HG02571 (cell line): ENCODE data around the gene GREM2.

Experiments
- ATAC-seq: cut with Tn5 transposase; IDR thresholded peaks from one replicate; pipeline ENCODE4 v1.9.1; 2021; ENCODE audit warnings: mild to moderate bottlenecking, moderate library complexity; ENCODE audit not compliant: unreplicated experiment

GREM2 gene

DNA sequence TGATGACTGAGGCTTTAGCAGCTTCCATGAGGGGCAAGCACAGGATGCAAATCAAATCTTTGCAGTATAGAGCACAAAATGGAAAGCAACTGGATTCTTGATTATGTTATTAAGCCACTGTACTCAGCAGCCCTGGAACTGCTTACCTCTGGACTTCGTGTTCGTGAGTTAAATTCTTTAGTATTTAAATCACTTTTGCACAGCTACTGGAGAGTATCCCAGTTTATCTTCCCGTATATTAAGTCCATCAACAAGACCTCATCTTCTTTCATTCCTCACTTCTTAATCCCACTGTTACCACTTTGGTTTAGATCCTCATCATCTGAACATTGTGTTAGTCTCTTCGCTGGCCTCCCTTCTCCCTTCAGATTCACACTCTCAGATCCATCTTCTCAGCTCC is 108.9 kb downstream of the GREM2 start:
- ATAC-seq = no peak

DNA sequence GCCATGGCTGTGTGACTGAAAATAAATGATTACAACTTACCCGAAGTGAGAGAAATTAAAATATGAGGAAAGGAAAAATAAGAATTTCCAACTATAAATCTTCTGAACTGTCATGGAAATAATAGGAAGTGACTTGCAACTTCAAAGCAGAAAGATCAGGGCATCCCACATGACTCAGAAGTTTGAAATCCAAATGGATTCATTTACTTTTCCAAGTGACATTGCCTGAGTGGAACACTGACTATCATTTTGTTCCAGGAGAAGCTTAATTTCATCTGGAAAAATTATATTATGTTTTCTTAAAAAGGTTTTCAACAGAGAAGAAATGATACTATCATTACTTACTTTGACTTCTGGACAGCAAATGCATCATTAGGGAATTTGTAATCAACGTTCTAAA is 110.8 kb downstream of the GREM2 start:
- no peak for ATAC-seq

DNA sequence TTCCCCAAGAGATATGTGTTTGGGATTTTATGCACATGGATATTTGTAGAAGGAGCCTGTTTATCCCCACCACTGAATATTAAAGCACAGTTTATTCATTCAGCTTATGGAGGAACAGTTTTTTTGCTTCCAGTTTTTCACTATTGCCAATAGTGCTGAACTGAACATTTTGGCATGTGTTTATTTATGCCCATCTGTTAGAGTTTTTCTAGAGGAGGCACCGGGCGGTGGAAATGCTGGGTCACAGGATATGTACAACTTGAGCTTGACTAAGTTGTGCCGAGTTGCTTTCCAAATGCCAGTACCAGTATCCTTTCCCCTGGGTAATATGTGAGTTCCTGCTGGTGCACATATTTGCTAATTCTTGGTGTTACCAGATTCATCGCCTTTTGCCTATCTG is 111.3 kb downstream of the GREM2 start:
- ATAC-seq = no peak

DNA sequence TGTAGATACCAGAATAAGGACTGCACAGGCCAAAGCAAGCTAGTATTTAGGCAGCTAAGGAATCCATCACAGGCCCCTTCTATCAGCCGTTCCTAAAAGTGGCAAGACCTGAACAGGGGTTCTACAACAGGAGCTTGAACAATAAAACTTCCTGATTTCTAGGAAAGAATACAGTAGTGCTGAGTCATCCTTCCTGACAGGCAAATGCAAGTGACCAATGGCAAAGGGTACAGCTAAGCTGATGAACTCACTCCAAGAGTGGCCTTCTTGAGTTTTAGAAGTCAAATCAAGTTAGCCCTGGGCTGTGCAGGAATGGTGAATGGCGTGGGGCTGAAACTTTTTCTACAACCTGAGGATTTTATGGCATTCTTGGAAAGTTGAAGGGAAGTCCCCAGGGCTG is 112.9 kb downstream of the GREM2 start:
- ATAC-seq = no peak

DNA sequence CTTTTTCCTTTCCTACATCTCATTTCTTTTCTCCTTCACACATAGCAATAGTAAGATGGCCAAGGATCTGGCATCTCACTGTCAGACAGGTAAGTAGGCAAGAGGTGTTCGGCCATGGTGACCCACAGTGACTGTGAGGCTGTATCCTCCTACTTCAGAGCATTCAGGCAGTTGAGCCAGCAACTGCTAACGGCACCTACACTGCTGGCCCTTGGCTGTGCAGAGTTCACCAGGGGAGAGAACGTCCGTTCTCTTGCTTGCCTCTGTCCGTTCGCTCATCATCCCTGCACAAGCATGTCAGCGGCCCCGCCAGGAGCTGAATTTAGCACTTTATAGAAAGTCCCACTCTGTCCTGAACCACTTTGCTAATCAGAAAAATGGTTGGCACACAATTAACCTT is 113.6 kb downstream of the GREM2 start:
- ATAC-seq = no peak

DNA sequence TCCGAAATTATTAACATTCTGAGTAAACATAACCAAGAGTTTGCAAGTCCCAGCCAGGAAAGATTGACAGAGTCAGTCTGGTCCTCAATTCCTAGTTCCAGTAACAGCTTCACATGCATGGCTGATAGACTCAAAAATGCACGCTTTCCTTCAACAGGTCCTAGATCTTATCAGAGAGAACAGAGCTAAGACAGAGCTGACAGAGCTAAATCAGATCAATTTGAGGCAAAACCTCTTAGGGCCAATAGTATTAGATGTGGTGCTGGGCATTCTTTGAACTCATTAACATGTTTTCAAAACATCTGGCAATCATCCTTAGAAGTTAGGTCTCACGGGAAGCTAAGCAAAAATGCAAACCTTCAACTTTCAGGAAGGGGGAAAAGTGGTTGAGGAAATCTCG is 114.0 kb downstream of the GREM2 start:
- no peak for ATAC-seq

DNA sequence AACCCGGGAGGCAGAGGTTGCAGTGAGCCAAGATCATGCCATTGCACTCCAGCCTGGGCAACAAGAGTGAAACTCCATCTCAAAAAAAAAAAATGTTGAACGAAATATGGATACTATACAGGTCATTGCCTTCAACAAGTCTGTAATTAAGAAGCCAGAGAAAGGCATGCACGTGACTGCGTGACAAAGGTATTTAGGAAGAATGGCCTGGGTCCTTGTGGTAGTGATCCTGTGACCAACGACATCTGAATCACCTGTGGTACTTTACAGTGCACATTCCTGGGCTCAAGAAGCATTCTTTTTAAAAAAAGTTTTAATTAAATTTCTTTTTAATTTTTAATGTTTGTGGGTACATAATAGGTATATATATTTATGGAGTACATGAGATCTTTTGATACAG is 115.0 kb downstream of the GREM2 start:
- ATAC-seq = no peak

DNA sequence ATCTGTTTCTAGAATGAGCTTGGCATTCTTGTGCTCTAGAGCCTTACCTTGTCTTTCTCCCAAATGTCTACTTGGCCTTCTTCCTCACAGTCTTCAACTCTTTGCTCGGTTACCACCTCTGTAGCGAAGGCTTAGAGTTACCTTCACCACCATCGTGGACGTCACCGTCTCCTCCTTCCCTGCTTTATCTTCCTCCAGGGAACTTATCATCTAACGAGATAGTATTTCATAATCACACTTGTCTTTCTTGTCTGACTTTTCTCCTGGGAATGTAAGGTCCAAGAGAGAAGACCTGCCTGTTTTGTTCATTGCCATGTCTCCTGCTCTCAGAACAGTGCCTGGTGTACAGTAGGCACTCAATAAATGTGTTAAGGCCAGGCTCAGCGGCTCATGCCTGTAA is 115.6 kb downstream of the GREM2 start:
- no peak for ATAC-seq

DNA sequence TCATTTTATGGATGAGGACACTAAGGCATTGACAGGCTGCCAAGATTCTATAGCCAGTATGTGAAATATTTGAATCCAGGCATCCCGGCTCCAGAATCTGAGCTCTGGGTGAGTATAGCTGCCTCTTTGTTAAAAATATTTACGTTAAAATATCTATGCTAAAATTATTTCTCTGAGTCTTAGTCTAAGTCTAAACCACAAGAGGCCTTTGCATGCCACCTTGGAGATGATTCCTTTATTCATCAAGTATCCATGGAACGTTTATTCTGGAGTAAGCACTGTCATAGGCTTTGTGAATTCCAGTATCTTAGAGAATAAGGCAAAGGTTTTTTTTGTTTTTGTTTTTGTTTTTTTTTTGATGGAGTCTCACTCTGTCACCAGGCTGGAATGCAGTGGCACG is 116.4 kb downstream of the GREM2 start:
- no peak for ATAC-seq

DNA sequence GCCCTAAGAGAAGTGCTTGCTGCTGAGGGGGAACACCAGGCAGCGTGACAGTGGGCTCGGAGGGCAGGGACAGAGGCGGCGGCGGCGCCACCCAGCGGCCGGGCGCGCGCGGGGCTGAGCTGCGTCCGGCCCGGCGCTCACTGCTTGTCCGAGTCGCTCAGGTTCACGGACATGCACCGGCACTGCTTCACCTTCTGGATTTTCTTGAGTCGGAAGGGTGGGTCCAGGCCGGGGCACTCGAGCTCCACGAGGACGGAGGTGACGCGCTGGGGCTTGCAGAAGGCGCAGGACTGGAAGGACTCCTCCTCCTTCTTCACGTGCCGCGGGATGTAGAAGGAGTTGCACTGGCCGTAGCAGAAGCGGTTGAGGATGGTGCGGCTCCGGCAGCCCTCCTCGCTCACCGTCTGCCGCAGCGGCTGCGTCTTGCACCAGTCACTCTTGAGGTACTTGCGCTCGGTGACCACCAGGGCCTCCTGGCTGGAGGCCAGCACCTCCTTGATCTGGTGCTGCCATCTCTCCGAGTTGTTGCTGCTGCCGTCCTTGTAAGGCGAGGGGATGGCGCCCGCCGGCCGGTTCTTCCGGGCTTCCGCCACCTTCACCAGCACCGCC is 119.0 kb downstream of the GREM2 start:
- no peak for ATAC-seq

DNA sequence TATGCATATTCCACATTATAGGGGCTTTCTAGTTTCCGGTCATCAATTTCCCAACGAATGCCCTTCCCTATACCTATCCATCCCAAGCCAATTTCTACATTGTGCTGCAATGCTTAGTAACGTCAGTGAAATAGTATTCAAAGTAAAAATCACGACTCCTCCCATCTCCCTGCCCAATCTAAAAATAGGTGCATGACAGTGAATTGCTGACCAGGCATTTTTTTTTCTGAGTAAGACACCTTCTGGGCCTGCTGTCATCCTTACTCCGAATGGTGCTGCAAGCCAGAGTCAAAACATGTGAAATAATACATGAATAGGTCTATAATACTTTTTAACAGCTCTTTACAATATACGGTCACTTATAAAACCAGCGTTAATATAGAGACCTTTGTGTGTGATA is 120.2 kb downstream of the GREM2 start:
- no peak for ATAC-seq

DNA sequence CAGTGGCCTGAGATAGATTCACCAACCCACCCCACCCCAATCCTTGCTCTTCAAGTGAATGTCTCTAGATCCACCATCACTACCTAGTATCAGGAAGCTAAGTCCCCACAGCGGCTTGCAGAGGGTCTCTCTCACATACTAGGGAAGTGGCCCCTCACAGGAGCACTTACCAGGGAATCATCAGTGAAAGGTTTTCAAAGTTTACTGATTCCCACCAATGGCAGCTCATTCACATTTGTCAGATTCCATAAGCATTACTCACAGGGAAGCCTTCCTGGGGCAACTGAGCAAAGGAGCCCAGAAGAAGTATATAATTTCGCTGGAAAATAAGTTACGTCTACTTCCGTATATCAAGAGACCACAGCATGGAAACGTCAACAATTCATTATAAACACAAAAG is 120.8 kb downstream of the GREM2 start:
- no peak for ATAC-seq

DNA sequence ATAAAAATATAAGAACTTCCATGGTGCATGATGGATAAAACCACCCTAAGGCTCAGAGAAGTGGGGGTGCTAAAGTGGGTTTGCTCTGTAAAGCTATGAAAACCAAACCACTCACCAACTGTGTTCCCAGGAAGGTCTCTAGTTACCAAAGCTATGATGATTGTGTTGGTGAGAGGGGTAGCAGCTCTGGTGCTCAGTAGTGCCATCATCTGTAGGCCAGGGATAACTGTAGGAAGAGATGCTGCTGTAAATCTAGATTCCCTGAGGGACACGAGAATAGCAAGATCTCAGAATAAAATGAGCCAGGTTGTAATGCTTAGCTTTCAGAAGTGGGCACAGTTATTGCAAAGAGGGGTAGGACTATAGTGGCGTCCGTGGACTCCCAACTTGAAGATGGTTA is 124.5 kb downstream of the GREM2 start:
- no peak for ATAC-seq

DNA sequence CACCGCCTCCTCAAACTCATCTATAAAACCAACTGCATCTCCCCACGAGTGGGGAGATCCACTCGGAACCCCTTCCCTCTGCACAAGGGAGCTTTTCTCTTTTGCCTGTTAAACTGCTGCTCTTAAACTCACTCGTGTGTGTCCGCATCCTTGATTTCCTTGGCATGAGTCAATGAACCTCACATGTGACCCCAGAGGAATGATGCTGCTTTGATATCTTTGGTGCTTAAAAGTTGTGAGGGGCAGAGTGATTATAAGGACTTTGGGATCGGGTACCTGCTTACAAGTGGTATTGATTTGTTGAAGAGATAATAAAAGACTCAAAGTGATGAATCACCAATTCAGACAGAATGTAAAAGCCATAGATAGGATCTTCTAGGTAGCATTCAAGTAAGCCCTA is 125.3 kb downstream of the GREM2 start:
- no peak for ATAC-seq

DNA sequence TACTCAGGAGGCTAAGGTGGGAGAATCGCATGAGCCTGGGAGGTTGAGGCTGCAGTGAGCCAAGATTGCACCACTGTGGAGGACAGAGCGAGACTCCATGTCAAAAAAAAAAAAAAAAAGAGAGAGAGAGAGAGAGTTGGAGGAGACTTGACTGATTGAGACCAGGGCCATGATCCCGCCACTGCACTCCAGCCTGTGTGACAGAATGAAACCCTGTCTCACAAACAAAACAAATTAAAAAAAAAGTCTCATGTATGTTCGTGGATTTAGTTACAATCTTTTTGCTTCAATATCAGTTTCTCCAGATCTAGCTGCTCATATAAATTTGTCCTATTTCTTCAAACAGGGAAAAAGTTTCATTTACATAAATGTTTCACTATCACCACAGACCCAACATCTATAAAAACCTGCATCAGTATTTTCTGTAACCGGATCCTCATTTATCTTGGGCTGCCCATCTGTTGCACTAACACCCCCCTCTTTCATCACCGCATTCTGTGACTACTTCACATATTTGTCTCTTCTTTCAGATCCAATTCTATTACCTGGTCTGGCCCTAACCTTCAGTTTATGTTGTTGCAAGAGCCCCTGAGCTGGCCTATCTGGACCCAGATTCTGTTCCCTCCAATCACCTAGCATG is 127.0 kb downstream of the GREM2 start:
- no peak for ATAC-seq

DNA sequence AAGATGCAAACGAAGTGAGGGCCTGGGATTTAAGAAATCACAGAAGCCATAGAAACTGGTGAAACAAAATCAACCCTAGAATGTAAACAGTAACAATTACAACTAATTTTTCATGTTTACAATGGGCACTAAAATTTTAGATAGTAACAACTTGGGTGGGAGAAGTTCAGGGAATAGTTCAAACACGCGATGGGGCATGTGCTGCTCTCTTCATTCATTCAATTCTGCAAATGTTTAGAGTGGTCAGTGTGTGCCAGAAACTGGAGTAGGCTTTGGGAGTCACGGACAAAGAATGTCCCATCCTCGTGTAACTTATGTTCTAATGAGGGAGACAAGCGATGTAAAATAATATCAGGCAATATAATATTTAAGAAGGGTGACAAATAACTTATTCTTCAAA is 133.4 kb downstream of the GREM2 start:
- ATAC-seq = no peak

DNA sequence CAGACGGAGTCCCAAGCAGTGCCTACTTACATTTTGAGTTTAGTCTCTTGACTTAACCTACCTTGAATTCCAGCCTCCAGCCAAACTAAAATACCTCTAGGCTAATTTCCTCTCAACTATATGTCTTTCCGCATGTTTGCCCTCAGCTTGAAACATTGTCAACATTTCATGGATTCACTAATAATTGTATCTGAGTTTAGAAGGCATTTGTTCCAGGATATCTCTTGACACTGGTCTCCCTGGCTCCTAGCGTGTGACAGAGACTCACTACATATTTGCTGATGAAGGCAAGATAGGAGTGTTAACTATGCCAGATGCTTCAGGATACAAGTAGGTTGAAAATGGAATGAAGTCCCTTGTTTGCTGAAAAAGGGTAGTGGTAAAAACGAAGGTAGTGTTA is 136.1 kb downstream of the GREM2 start:
- no peak for ATAC-seq

DNA sequence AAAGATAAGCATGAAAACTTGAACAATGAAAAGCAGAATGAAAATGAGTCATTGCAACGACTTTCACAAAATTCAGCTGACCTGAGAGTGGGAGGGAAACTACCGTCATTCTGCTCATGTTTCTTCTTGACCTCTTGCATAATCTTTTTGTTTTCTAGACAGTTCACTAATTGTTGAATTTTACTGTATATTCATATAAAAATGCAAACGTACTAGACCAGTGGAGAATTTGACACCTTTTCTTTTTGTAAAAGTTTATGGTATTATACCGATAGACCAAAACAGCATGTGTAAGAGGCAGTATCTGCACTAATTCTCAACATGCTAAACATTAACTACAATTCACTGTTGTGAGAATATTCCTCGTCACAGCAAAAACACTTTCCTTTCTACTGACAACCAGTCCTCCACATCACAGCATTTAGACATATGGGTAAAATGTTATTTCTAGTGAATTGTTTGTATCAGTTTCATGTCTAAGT is 137.8 kb downstream of the GREM2 start:
- ATAC-seq = no peak

DNA sequence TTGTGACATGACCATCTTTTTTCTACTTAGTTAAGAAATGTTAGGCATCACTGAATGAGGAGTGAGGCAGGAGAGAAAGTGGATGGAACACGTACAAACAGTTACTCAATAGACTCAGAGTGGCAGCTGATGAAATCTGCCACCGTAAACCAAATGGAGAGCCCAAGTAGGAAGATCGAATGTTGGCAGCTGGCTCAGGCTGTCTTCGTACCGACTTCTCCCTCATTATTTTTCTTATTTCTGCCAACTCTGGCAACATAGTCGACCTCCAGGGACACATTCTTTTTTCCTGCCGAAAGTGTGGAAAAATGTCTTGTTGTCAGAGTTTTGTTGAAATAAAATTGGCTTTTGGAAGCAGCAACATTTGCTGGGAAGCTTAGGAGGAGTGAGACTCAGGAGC is 143.3 kb downstream of the GREM2 start:
- no peak for ATAC-seq

DNA sequence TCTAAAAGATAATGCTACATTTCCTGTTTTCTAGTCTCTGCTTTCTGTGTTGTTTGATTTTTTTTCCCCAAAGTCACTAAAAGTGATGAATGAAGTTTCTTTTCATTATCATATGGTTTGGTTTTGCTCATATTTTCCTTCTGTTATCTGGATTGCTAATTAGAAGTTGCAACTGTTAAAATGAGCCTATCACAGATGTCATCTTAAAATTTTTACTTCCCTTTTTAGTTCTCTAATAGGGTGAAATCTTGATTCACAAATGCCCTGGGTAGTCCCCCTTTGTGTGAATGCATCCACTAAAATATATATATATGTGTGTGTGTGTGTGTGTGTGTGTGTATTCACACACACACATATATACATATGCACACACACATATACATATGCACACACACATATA is 144.1 kb downstream of the GREM2 start:
- ATAC-seq = no peak

DNA sequence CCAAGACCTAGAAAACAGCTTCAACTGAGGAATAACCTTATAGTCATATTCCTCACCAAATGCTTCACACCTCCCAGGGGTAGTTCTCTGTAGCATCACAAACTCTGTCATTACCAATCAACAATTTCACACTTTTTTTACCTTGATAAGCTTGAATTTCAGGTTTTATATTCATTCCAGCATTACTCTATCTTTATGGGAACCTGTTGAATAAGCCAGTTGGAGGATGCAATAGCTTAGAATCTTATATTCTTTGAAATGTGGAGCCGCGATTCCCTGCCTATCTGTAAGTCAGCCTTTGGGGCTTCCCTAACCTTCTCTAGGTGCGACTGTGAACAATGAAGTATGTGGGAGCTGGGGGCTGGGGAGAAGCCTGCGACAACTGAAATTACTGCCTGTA is 145.4 kb downstream of the GREM2 start:
- ATAC-seq = no peak

DNA sequence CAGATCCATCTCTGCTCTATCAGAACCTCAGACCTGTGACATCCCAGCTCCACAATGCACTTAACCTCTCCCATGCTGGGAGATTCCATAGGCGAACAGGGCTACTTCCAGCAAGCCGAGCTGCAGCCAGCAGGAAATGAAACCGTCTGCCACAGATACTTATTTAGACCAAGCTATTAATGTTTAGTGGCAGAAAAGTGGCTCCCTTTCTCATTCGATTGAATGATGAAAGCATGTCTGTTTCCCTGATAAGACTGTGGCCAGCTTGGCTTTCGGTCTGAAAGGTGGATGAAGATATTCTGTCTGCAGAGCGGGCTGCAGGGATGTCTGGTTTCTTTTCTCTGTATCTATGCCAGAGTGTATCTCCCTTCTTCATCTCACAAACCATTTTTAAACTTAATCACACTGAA is 146.4 kb downstream of the GREM2 start:
- ATAC-seq = no peak

DNA sequence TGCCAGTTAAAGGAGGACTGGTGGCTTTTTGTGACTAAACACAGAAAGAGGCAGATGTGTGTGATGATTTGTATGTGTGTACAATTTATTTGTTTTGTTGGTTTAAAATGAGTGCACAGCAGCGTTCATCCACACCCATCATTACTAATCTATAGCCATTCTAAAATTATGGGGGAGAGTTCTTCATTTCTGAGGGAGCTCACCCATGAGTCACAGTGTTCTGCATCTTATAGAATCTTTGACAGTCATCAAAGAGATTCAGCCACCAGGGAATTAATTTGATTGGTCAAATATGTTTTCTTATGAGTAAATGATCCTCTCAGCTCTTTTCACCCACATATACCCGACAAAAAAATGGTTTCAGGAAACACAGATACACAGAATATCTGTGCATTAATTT is 147.9 kb downstream of the GREM2 start:
- ATAC-seq = no peak
